ENCODE data around the gene NSA2.

The NSA2 gene

DNA sequence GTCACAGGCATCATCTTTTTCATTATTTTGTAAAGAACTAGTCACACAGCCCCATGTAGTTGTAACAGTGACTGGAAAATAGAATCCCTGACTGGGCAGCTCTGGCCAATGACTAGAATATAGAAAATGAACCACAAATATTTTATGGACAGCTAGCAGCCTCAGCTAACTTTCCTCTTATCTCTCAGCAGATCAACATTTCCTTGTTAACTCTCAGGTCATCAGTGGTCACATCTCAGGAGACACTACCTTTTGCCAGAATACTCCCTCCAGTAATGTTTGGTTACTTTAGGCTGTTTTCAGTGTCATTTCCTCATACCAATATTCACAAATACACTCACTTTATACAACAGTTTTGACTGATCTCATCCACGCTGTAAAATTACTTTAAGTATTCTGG, 55.2 kb downstream of the NSA2 start:
- DNase-seq: no peak

DNA sequence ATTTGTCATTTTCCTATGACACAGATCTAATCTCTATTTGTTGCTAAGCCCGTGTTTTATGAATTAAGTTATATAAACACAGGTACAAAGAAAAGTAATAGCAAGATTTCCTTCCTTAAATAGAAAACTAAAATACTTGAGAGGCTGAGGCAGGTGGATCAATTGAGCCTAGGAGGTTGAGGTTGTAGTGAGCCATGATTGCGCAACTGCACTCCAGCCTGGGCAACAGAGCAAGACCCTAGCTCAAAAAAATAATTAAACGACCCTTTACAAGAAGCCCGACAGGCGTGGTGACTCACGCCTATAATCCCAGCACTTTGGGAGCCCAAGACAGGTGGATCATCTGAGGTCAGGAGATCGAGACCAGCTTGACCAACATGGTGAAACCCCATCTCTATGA, 62.4 kb downstream of the NSA2 start:
- DNase-seq: no peak

Measured in activated CD4-positive, alpha-beta T cell treated with anti-CD3 and anti-CD28 coated beads for 48 hours (primary cell).